Fibroblast of peridontal ligament (primary cell): ENCODE measurements around the gene ADM5.

ENCODE experiments used
- DNase-seq: peaks from one replicate; pipeline ENCODE4 v3.0.0-alpha.2; 2010; ENCODE audit errors: extremely low read depth

Gene ADM5, protein sequence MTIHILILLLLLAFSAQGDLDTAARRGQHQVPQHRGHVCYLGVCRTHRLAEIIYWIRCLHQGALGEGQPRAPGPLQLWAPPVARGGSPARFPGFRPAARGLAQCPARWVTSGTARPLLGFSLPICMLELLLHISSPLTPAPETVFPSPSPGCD

DNA sequence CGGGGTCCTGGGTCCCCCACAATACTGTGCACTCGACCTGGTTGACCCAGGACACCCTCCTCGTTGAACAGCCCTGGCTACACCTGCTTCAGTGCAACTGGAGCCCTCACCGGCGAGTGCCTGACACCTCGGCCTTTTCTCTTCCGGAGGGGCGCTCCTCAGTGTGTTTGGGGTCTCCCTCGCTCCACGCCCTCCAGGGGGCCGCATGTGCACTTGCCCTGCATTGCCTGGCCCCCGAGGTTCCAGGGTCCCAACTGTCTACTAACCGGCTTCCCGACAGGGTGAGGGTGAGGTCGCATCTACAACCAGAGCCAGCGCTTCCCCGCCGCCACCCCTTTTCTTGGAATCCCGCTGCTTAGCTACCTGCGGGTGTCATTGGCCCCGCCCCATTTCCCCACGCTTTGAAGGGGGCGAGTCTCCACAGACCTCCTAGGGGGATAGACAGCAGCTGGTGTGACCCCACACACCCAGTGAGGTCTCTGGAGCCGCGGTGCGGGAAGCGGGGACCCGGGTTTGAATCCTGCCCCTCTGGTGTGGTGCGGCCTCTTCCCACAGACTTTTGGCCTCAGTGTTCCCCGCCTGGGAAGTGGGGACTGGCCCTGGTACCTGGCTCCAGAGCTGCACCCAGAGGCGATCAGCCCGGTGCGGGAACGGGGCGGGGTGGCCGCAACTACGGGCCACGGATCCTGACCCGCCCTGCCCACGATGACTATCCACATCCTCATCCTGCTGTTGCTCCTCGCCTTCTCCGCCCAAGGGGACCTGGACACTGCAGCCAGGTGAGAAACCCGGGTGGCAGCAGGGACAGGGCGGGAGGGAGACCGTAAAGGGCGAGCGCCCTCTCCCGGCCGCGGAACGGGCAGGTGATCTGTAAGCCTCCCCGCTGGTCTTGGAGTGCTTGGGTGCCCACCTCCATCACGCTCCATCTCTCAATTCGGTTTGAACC is at the start of gene ADM5:
Gene ADM5 (plus strand): TSS at position 462 of the 946 bp plus-strand sequence. CDS start 244 bp downstream, at position 706.
- no peak for DNase-seq

DNA sequence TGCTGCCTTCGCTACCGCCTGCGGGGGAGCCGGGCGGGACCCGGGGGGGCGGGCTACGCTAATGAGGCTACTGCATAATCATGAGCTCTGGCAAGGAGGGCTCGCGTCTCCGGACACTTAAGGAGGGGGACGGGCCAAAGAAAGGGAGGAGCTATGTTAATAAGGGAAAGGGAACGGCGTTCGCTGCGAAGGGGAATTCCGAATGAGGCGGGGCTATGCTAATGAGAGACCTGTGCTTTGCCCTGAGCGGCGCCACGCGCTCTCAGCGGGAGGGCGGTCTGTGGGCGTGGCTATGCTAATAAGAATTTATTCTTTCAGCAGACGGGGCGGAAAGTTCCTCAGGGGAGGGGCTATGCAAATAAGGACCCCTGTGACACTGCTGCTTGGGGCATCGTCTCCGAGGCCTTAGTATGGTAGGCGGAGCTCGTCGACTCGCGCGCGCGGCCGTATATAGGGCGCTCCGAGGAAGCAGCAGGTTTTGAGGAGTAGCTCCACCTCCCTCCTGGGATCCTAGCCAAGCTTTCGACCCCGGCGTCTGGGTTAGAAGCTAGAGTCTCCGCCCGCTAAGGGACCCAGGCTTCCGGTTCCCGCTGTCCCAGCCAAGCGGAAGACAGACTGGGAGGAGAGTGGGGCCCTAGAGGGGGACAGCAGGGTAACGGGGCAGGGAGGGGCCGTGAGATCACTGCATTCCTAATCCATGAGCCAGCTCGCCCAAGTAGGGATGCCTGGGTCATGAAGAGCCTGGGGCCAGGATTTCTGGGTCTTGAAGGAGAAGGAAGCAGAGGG is 49.1 kb upstream of the ADM5 start, which contains the start of gene RRAS:
Gene RRAS (minus strand): TSS at position 31 of the 786 bp plus-strand sequence. CDS start 45 bp downstream, outside the sequence.
- DNase-seq = peak; percentile 100

DNA sequence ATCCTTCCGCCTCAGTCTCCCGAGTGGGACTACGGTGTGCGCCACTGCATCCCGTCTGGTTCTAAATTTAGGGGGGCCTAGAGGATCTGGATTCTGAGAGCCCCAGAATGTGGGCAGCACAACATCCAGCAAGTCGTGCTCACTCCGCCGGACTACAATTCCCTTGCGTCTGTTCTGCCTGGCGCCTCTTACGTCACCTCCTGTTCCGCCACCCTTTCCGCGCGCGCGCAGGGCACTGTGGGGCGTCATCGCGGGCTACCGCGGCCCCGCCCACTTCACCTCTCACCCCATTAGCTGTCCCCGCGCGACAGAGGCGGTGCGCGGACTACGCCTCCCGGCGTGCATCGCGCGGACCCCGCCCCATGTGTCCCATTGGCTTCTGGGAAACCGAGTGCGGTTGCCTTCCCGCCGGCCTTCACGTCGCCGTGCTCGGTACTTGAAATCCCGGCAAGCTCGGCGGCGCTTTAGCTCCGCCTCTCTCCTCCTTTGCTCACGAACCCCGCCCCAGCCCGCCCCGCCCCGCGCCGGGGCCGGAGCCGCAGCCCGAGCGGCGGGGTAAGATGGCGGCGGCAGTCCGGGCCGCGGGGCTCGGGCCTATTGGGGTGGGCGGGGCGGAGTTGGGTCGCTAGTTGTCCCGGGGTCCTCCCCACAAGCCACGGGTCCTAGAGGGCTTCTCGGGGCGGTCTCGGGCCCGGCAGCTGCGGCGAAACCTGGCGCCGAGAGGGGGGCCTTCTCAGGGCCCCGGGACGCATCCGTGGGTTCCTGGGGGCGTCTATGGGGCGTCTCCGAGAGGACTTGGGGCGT is 47.5 kb upstream of the ADM5 start, which contains the start of gene SCAF1:
Gene SCAF1 (plus strand): TSS at position 522 of the 804 bp plus-strand sequence. CDS start 2,818 bp downstream, outside the sequence.
- DNase-seq = peak; percentile 99

DNA sequence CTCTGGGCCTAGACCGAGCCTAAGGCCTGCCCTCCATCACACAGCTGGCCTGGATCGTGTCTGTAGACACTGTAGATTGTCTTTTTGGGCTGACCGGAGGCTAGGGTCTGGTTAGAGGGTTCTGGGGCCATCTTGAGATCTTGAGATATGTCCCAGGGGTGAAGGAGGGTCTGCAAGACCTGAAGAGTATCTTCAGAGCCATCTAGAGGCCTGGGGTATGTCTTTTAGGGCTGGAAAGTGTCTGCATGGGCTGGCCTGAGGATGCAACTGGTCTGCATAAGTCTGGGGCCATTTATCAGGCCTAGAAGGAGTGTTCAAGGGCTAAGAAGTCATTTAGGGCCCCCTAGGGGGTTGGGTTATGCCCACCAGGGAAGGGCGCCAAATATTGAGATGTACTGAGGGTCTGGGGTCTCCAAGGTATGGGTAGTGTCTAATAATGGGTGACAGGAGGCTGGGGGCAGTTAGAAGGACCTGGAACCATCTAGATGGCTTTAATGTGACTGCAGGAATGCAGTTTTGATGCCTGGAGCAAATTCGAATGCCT is 46.8 kb upstream of the ADM5 start:
- peak; percentile 30 for DNase-seq

DNA sequence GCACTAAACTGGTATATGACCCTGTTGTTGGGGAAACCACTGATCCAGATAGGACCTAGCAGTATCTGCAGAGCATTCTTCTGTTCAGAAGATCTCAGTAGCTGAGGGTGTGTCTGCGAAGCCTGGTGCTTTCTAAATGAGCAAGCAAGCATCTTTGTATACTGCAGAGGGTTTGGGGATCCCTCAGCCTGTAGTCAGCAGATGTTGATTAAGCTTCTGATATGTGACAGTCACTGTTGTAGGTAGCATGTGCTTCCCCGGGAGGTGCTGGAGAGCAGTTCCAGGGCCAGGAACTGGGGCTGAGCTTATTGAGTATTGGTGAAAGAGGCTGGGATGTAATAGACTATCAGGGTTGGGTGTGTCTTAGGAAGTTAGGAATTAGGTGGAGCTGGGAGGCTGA is 45.9 kb upstream of the ADM5 start:
- DNase-seq = no peak

DNA sequence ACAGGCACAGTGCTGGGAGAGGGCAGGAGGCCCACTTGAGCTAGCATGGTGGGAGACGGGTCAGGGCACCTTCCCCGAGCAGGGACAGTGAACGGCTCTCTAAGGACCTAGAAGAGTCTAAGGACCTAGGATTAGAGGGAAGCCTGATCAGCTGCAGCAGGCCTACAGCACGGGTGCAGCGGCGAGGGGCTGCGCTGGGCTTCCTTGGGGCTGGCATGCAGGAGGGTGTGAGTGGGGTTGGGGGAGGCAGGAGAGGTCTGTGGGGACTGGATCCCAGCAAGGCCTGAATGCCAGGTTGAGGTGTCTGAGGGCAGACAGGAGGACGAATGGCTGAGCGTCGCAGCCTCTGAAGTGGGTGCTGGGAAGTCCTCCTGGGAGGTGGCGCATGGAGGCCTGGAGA is 43.8 kb upstream of the ADM5 start:
- DNase-seq = no peak

DNA sequence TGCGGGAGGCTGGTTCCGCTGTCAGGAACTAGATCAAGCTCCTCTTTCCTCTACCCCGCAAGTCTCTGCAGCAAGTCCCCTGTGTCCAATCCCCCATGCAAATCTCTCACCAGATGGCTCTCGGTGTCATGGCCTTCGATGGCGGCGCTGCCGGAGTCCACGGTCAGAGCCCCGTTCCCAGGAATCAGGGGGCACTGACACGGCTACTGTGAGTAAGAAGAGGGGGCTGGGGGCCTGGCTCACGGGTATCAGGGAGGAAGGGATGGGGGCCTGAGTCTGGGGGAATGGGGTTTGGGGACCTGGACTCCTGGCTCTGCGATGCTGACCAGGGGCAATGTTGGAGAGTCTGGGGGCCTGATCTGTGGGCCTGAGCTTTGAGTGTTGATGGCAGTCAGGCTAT is 43.4 kb upstream of the ADM5 start:
- no peak for DNase-seq

DNA sequence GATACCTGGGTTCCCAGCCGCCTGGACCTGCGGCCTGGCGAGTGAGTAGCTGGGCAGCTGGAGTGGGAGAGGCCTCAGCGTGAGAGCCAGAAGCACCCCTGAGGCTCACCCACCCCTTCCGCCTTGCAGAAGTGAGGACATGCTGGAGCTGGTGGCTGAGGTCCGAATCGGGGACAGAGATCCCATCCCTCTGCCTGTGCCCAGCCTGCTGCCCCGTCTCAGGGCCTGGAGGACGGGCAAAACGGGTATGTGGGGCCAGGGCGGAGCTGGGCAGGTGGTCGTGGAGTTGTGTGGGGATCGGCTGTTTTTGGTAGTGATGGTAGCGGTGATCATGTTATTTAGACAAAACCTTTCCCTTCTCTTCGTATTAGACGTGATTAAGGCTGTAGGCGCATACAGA is 42.8 kb upstream of the ADM5 start:
- no peak for DNase-seq

DNA sequence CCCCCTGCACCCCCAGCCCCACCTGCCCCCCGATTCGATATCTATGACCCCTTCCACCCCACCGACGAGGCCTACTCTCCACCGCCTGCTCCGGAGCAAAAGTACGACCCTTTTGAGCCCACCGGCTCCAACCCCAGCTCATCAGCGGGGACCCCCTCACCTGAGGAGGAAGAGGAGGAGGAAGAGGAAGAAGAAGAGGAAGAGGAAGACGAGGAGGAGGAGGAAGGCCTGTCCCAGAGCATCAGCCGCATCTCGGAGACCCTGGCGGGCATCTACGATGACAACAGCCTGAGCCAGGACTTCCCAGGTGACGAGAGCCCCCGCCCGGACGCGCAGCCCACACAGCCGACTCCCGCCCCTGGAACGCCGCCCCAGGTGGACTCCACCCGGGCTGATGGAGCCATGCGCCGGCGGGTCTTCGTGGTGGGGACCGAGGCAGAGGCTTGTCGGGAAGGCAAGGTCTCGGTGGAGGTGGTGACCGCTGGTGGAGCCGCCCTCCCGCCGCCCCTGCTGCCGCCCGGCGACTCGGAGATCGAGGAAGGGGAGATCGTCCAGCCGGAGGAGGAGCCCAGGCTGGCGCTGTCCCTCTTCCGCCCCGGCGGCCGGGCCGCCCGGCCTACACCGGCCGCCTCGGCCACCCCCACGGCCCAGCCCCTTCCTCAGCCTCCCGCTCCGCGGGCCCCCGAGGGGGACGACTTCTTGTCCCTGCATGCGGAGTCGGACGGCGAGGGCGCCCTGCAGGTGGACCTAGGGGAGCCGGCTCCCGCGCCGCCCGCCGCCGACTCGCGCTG is 38.2 kb upstream of the ADM5 start:
- DNase-seq = no peak

DNA sequence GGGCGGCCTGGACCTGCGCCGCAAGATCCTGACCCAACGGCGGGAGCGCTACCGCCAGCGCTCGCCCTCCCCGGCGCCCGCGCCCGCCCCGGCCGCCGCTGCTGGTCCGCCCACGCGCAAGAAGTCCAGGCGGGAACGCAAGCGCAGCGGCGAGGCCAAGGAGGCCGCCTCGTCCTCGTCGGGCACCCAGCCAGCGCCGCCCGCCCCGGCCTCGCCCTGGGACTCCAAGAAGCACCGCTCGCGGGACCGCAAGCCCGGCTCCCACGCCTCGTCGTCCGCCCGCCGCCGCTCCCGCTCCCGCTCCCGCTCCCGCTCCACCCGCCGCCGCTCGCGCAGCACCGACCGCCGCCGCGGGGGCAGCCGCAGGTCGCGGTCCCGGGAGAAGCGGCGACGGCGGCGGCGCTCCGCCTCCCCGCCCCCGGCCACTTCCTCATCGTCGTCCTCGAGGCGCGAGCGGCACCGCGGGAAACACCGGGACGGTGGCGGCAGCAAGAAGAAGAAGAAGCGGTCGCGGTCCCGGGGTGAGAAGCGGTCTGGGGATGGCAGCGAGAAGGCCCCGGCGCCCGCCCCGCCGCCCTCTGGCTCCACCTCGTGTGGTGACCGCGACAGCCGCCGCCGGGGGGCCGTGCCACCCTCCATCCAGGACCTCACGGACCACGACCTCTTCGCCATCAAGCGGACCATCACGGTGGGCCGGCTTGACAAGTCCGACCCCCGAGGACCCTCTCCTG is 37.4 kb upstream of the ADM5 start:
- no peak for DNase-seq

DNA sequence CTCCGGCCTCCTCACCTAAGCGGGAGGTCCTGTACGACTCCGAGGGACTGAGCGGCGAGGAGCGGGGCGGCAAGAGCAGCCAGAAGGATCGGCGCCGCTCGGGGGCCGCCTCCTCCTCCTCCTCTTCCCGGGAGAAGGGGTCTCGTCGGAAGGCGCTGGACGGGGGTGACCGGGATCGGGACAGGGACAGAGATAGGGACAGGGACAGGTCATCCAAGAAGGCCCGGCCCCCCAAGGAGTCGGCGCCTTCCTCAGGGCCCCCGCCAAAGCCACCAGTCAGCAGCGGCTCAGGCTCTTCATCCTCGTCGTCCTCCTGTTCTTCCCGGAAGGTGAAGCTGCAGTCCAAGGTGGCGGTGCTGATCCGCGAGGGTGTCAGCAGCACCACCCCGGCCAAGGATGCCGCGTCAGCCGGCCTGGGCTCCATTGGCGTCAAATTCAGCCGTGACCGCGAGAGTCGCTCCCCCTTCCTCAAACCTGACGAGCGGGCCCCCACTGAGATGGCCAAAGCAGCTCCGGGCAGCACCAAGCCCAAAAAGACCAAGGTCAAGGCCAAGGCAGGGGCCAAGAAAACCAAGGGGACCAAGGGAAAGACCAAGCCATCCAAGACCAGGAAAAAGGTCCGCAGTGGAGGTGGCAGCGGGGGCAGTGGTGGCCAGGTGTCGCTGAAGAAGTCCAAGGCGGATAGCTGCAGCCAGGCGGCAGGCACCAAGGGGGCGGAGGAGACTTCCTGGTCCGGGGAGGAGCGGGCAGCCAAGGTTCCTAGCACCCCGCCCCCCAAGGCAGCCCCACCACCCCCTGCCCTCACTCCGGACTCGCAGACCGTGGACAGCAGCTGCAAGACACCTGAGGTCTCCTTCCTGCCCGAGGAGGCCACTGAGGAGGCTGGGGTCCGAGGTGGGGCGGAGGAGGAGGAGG is 36.6 kb upstream of the ADM5 start:
- DNase-seq = no peak

DNA sequence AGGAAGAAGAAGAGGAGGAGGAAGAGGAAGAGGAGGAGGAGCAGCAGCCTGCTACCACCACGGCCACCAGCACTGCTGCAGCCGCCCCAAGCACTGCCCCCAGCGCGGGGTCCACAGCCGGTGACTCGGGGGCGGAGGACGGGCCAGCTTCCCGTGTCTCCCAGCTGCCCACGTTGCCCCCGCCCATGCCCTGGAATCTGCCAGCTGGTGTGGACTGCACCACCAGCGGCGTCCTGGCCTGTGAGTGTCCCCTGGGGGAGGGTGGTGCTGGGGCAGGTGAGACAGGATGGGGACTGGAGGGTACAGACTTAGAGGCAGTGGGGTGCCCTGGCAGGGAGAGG is 36.0 kb upstream of the ADM5 start:
- no peak for DNase-seq

DNA sequence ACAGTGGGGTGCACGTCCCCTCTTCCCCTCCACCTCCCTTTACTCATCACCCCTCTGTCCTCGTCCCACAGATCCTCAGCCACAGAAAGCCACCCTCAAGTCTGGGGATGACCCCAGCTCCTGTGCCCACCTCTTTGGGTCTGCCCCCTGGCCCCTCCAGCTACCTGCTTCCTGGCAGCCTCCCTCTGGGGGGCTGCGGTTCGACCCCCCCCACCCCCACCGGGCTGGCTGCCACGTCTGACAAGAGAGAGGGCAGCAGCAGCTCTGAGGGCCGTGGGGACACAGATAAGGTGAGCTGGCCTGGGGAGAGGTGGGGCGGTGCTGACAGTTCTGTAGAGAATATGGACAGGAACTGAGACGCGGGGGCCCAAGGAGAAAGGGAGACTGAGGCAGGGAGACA is 34.8 kb upstream of the ADM5 start:
- no peak for DNase-seq

DNA sequence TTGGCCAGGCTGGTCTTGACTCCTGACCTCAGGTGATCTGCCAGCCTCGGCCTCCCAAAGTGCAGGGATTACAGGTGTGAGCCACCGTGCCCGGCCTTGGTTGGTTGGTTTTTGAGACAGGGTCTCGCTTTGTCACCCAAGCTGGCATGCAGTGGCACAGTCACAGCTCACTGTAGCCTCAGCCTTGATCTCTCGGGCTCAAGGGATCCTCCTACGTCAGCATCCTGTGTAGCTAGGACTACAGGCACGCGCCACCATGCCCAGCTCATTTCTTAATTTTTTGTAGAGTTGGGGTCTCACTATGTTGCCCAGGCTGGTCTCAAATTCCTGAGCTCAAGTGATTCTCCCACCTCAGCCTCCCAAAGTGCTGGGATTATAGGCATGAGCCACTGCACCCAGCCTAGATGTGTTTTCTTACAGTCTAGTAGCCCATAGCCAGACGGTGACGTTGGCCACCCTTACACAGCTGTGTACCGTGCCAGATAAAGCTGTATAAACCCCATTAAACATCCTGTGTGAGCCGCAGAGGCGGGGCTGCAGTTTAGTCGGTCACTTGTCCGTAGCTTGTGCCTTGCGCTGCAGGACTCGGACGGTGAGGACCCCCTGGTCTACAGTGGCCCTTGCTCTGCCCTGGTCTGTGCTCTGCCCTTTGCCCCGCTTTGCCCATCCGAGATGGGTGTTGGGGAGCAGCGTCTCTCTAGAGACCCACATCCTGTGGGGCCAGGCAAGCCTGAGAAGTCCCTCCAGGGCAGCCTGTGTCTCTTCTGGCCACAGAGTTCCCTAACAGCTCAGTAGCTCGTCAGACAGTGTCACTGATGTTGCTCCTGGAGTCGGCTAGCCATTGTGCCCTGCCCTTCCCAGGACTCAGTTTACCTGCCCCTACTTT is 33.6 kb upstream of the ADM5 start:
- no peak for DNase-seq

DNA sequence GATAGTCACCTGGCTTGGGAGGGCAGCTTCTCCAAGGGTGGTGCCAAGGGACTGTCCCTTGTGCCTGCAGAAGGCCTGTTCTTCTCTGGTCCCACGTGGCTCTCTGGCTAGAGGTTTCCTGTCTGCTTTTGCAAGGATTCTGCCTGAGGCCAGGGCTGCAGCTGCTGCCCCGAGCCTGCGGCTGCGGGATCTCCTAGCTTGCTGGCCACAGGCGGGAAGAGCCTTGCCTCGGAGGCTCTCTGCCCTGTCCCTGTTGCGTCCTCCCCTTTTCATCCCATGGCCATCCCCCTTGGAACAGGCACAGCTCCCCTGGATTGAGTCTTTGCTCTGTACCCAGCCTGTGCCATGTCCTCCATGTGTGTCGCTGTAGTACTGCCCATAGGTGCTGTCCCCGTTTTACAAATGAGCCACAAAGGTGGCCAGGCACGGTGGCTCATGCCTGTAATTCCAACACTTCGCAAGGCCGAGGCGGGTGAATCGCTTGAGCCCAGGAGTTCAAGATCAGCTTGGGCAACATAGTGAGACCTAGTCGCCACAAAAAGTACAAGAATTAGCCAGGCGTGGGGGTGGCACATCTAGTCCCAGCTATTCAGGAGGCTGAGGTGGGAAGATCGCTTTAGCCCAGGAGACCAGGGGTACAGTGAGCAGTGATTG is 32.8 kb upstream of the ADM5 start:
- no peak for DNase-seq

DNA sequence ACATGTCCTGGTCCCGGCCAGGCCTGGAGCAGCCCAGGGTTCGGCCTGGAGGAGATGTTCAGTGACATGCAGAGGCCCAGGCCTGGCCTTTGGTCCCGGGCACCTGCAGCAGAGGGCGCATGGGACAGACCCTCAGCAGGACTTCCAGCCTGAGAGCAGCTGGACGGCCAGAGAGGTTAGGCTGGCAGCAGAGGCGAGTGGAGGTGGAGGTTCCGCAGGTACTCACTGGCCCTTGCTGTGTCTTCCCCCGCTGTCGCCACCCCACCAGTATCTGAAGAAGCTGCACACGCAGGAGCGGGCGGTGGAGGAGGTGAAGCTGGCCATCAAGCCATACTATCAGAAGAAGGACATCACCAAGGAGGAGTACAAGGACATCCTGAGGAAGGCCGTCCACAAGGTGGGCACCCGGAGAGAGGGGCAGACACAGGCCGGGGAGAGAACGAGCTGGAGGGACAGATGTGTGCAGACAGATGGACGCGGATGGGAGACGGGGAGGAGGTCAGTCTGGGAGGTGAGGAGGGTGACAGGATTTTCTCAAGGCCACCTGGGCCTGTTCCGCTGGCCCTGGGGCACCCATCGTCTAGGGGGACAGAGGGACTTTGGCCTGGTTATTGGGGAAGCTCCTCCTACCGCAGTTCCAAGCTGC is 31.8 kb upstream of the ADM5 start:
- no peak for DNase-seq

DNA sequence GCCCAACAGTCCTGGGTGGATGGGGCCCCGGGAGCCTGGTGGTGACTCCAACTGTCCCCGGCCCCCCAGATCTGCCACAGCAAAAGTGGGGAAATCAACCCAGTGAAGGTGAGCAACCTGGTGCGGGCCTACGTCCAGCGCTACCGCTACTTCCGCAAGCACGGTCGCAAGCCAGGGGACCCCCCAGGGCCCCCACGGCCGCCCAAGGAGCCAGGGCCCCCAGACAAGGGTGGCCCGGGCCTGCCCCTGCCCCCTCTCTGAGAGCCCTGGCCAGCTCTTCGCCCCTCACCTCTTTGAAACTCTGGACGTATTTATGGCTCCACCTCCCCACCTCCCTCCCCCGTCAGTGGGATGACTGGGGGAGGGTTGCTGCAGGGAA is 31.3 kb upstream of the ADM5 start:
- no peak for DNase-seq
